Spinal cord (tissue), 10 donors: Measurements from ENCODE around the gene MKNK1. TPM values are rescaled to one million over a fixed set of nuclear protein-coding genes. Genes with fewer than 3 reads are reported as not detected.

Source experiments
- DNase-seq, 6 donors: peaks; one replicate each; pipeline versions ENCODE4 v3.0.0 to v3.0.0-alpha.2; 2013 to 2015; ENCODE audit warnings: low spot score in 6 of 6, low read depth in 4 of 6
- H3K27ac ChIP-seq: one replicate; pipeline ENCODE4 v1.5.1; 2013; ENCODE audit warnings: low read depth, low read length, control low read depth
- H3K27me3 ChIP-seq: one replicate; pipeline ENCODE4 v1.6.1; 2013; ENCODE audit warnings: low read length; ENCODE audit not compliant: control insufficient read depth, insufficient read depth
- H3K36me3 ChIP-seq: one replicate; pipeline ENCODE4 v1.6.1; 2013; ENCODE audit warnings: low read length; ENCODE audit not compliant: control insufficient read depth, insufficient read depth
- H3K4me1 ChIP-seq: one replicate; pipeline ENCODE4 v1.6.1; 2013; ENCODE audit warnings: low read length; ENCODE audit not compliant: control insufficient read depth, insufficient read depth
- H3K4me3 ChIP-seq: one replicate; pipeline ENCODE4 v1.5.1; 2013; ENCODE audit warnings: low read depth, low read length, control low read depth
- H3K9me3 ChIP-seq: one replicate; pipeline ENCODE4 v1.6.1; 2013; ENCODE audit warnings: low read length; ENCODE audit not compliant: control insufficient read depth, insufficient read depth
- WGBS: methylation state at CpG from one replicate; pipeline ENCODE4 v1.1.5; 2013; ENCODE audit warnings: missing lambda C conversion rate; ENCODE audit not compliant: insufficient coverage; 5-methylcytosine and 5-hydroxymethylcytosine counted together
- polyA plus RNA-seq, 2 donors: library from polyadenylated mRNA; unstranded; fragments of 120-200 nt; gene quantifications; one replicate each; pipeline ENCODE4 v1.2.1, GENCODE V29; 2013; ENCODE audit not compliant: insufficient read length in 2 of 2
- total RNA-seq, 2 donors: library from RNA; depleted of rRNA in 1 of 2; stranded (reverse); fragments of 120-200 nt in 1 of 2; fragments of >200 nt in 1 of 2; gene quantifications; one replicate each; pipeline versions ENCODE4 v1.2.3 to v1.2.4, GENCODE V29; 2013 to 2014
- donor health status: healthy.

The MKNK1 gene
- total and polyA plus RNA-seq, 4 donors = 24.6 to 52.2 (median 32.3) TPM

DNA sequence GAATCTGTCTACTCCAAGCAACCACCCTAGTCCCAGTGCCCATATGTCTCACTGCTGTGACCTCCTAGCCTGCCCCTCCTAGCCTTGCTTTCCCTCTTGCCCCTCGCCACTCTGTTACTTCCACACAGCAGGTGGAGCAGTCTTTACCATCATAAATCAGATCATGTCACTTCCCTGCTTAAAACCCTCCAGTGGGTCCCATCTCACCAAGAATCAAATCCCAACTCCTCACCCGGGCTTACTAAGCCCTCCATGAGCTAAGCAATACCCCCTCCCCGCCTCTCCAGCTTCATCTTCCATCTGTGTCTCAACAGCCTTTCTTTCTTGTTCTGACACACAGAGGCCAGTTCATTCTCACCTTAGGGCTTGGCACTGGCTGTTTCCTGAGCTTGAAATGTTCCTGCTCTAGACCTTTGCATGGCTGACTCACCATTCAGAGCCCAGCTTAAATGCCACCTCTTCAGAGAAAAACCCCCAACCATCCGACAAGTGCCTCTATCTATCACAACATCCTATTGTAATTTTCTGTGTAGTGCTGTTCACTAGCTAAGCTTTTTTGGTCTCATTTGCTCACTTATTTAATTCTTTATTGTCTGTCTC, 74.9 kb downstream of the MKNK1 start:
- peaks cover 36% of the 10 kb centered on the region for H3K4me1 ChIP-seq
- DNase-seq = no peak
- peaks cover 57% of the 10 kb centered on the region for H3K27me3 ChIP-seq
- H3K36me3 ChIP-seq = no peaks in the 10 kb centered on the region
- H3K9me3 ChIP-seq = no peaks in the 10 kb centered on the region
- H3K27ac ChIP-seq = no peak overlapping the region
- 41% methylated on average over 3 of the region's 4 CpGs for WGBS
- H3K4me3 ChIP-seq = no peak overlapping the region

DNA sequence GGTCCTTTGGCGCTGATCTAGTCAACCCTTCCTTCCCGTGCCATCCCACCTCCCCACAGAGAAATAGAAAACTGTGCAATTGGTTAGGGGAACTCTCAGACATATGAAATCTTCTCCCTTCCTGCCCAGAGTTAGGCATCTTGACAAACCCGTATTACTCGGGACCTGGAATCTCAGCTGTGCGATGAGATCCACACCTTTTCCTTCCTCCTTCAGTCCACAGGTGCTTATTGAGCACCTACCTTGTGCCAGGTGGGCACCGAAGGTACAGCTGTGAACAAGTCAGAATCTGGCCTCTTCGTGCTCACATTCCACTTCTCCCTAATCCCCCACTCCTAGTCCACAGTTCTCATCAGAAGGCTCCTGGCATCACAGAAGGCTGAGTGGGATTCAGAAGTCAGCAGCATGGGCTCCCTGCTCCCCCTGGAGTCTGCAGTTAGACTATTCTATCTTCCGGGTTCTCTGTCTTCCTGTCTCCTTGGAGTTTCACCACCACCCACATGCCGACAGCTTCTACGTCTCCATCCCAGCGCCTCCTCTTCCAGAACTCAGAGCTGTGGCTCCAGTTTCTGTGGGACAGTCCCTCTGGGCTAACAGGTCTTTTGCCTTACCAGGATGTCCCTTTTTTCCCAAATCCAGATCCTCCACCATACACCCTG, 75.6 kb downstream of the MKNK1 start:
- Histone ChIP-seq H3K9me3 (no peaks in the 10 kb centered on the region), H3K27me3 (peaks cover 59% of the 10 kb centered on the region), H3K4me1 (peaks cover 33% of the 10 kb centered on the region), H3K36me3 (no peaks in the 10 kb centered on the region), H3K4me3 (no peak overlapping the region), H3K27ac (no peak overlapping the region)
- 53% methylated on average over 9 of the region's 11 CpGs for WGBS
- DNase-seq = peak in 2 of 6 donors; percentile 29 to 56

DNA sequence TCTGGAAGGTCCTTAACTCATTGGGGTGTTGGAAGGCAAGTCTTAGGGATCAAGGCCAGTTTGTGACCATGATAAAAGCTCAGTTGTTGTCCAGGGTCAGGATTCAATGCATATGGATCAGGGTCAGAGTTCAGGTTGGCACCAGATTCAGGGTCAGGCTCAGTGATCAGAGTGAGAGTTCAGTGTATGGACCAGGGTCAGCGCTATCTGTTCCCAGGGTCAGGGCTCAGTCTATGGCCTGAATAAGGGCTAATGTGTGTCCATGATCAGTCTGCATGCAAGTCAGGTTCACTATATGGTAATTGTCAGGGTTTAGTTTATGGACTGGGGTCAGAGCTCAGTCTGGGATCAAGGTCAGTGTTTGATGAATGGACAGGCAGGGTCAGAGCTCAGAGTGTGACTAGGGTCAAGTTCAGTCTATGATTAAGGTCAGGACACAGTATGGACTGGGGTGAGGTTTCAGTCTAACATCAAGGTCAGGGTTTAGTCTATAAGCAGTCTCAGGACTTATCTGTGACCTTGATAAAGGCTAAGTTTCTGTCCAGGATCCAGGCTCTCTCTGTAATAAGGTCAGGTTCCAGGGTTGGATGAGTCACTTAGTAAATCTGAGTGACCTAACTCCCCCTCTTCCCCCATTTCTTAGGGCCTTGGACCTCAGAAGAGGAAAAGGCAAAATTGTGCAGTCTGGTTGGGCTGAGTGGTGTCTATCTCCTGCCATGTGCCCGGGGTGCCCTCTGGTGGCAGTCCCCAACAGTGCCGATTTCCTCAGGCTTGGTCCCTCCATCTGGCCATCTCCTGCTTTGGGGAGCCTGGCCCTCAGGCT, 76.4 kb downstream of the MKNK1 start:
- no peak overlapping the region for H3K27ac ChIP-seq
- peaks cover 66% of the 10 kb centered on the region for H3K27me3 ChIP-seq
- no peaks in the 10 kb centered on the region for H3K9me3 ChIP-seq
- H3K36me3 ChIP-seq = no peaks in the 10 kb centered on the region
- peak in 2 of 6 donors; percentile 87 to 91 for DNase-seq
- H3K4me3 ChIP-seq = no peak overlapping the region
- peaks cover 34% of the 10 kb centered on the region for H3K4me1 ChIP-seq
- WGBS = 22% methylated on average over 3 of the region's 3 CpGs

- no peaks in the 10 kb centered on the region for H3K36me3 ChIP-seq
- DNase-seq = no peak
- H3K4me3 ChIP-seq = no peak overlapping the region
- no peaks in the 10 kb centered on the region for H3K9me3 ChIP-seq
- H3K27ac ChIP-seq = no peak overlapping the region
- peaks cover 73% of the 10 kb centered on the region for H3K27me3 ChIP-seq
- 19% methylated on average over 12 of the region's 14 CpGs for WGBS
- peaks cover 35% of the 10 kb centered on the region for H3K4me1 ChIP-seq
These were observed 77.3 kb downstream of the MKNK1 start for GRCh38 chr1:46526691-46527291.

GRCh38 chr1:46526013-46526690, 77.9 kb downstream of the MKNK1 start:
- H3K27ac ChIP-seq = no peak overlapping the region
- no peaks in the 10 kb centered on the region for H3K36me3 ChIP-seq
- peaks cover 35% of the 10 kb centered on the region for H3K4me1 ChIP-seq
- H3K9me3 ChIP-seq = no peaks in the 10 kb centered on the region
- peak in 1 of 6 donors; percentile 81 for DNase-seq
- no peak overlapping the region for H3K4me3 ChIP-seq
- H3K27me3 ChIP-seq = peaks cover 73% of the 10 kb centered on the region
- WGBS = 15% methylated on average over 16 of the region's 17 CpGs

GRCh38 chr1:46525253-46525983, 78.7 kb downstream of the MKNK1 start:
- WGBS = 23% methylated on average over 11 of the region's 13 CpGs

DNA sequence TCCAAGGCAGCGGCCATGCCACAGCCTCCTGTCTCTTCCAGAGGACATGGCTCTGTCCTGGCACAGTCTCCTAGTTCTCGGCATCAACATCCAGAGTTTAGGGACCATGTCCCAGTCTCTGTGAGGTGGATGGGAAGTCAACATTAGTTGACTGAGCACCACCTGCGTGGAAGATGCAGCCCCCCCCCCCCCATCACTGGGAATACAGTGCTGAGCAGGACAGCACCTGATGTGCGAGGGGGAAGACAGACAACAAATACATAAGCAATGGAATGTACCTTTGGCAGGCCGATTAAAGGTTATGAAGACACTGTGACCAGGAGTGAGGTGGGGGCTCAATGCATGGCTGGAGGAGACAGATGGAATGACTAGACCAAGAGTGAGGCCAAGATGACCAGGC, 79.2 kb downstream of the MKNK1 start:
- Histone ChIP-seq H3K4me3 (no peak overlapping the region), H3K36me3 (no peaks in the 10 kb centered on the region), H3K4me1 (peaks cover 46% of the 10 kb centered on the region), H3K27me3 (peaks cover 71% of the 10 kb centered on the region), H3K27ac (no peak overlapping the region), H3K9me3 (no peaks in the 10 kb centered on the region)
- 65% methylated on average over 4 of the region's 5 CpGs for WGBS
- no peak for DNase-seq

More at GRCh38 chr1:46525253-46525983, 78.7 kb downstream of the MKNK1 start:
- H3K4me1 ChIP-seq = peaks cover 40% of the 10 kb centered on the region
- no peaks in the 10 kb centered on the region for H3K9me3 ChIP-seq
- no peak overlapping the region for H3K4me3 ChIP-seq
- peaks cover 71% of the 10 kb centered on the region for H3K27me3 ChIP-seq
- no peaks in the 10 kb centered on the region for H3K36me3 ChIP-seq
- no peak for DNase-seq
- no peak overlapping the region for H3K27ac ChIP-seq

- H3K36me3 ChIP-seq = no peaks in the 10 kb centered on the region
- no peaks in the 10 kb centered on the region for H3K9me3 ChIP-seq
- peaks cover 70% of the 10 kb centered on the region for H3K27me3 ChIP-seq
- H3K4me3 ChIP-seq = no peak overlapping the region
- peaks cover 47% of the 10 kb centered on the region for H3K4me1 ChIP-seq
- no peak overlapping the region for H3K27ac ChIP-seq
- no peak for DNase-seq
- WGBS = 91% methylated on average over 10 of the region's 11 CpGs
These were observed 80.3 kb downstream of the MKNK1 start for GRCh38 chr1:46523496-46524353.
